ENCODE measurements around the gene CERK.

- no peak for TF ChIP-seq EP300 (IDR thresholded peaks at IDR 0.05)
- TF ChIP-seq, protein P1, sequence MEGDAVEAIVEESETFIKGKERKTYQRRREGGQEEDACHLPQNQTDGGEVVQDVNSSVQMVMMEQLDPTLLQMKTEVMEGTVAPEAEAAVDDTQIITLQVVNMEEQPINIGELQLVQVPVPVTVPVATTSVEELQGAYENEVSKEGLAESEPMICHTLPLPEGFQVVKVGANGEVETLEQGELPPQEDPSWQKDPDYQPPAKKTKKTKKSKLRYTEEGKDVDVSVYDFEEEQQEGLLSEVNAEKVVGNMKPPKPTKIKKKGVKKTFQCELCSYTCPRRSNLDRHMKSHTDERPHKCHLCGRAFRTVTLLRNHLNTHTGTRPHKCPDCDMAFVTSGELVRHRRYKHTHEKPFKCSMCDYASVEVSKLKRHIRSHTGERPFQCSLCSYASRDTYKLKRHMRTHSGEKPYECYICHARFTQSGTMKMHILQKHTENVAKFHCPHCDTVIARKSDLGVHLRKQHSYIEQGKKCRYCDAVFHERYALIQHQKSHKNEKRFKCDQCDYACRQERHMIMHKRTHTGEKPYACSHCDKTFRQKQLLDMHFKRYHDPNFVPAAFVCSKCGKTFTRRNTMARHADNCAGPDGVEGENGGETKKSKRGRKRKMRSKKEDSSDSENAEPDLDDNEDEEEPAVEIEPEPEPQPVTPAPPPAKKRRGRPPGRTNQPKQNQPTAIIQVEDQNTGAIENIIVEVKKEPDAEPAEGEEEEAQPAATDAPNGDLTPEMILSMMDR (IDR thresholded peaks at IDR 0.05) = no peak
- TF ChIP-seq POLR2A (IDR thresholded peaks at IDR 0.05) = no peak
Observed at GRCh38 chr22:46773076-46773475, 35.0 kb upstream of the CERK start.
